HG02852 (cell line): ENCODE results near the gene RARRES2.

Experiments used
- ATAC-seq: cut with Tn5 transposase; IDR thresholded peaks from one replicate; pipeline ENCODE4 v1.9.1; 2021; ENCODE audit warnings: mild to moderate bottlenecking, moderate library complexity; ENCODE audit not compliant: unreplicated experiment

Gene RARRES2

DNA sequence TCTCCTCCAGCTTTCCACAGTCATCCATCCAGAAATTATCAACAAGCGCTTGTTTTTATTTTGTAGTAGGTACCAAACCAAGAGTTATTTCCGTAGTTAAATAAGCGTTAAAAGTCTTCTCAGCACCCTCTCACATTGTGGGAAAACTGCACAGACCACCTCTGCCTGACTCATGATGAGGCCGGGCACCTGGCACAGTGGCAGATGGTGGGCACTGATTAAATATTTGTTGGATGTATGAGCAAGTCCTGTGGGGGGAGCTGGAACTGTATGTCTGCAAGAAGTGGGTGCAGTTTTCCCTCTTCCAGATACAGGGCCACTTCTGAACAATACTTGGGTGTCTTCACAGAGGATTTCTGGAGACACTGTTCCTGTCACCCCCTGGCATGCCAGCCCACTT is 21.9 kb upstream of the RARRES2 start:
- ATAC-seq = no peak

DNA sequence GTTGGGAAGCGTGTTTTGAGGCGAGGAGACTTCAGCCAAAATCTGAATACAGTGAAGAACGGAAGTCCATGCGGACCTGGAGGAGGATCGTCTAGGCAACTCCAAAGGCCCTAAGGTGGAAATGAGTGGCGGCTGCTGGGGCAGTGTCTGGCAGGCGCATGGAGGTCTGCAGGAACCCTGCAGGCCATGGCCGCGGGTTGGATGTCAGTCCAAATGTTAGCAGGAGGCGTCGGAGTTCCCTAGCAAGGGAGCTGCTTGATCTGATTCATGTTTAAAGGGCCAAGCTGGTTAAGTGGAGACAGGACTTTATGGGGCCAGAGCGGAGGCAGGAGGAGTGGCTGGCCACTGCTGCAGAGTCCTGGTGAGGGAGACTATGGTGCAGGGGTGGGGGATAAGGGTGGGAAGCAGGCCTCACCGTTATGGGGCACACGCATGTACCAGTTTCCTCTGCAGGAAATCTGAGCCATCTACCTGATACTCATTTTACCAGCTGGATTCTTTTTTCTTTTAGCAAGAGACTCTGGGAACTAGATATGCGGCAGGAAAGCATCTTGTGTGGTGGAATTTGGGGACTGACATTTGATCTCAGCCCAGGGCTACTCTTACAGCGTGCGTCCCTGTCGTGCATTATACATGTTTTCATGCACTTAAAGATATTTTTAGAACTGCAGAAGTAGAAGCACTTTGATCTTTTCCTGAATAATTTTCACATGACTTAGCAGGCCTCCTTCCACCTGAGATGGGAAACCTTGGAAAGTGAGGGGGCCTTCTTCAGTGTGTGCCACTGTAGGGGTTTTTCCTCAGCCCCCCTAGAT is 20.6 kb upstream of the RARRES2 start:
- no peak for ATAC-seq

DNA sequence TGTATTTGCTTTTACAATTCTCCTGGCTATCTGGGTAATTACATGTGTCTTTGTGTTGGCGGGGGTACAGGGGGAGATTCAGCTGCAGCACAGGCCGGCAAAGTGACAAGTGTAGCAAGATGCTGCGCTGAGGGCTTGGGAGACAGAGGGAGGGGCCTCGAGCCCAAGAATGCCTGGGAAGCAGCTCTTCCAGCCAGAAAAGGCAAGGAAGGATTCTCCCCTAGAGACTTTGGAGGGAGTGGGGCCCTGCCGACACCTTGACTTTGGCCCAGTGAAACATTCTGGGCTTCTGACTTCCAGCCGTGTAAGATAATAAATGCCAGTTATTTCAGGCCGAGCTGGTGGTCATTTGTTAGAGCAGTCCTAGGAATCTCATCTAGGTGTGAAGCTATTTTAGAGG is 20.0 kb upstream of the RARRES2 start:
- no peak for ATAC-seq

DNA sequence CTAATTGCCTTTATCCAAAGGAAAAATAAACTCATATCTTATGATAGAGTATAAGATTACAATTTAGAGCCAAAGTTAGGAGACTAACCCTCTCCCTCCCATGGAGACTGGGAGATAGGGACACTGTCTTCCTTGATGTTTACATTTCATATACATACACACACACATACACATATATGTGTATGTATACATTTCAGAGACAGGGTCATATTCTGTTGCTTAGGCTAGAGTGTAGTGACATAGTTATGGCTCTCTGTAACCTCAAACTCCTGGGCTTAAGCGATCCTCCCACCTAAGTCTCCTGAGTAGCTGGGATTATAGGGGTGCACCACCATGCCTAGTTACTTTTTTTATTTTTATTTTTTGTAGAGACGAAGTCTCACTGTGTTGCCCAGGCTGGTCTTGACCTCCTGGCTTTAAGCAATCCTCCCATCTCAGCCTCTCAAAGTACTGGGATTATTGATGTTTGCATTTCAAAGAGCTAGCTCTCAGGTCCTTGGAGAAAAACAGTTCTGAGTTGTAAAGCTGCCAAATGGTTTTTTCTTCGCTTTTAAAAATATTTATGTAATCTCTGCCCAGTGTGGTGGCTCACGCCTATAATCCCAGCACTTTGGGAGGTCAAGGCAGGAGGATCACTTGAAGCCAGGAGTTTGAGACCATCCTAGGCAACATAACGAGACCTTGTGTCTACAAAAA is 19.1 kb upstream of the RARRES2 start:
- ATAC-seq = no peak

DNA sequence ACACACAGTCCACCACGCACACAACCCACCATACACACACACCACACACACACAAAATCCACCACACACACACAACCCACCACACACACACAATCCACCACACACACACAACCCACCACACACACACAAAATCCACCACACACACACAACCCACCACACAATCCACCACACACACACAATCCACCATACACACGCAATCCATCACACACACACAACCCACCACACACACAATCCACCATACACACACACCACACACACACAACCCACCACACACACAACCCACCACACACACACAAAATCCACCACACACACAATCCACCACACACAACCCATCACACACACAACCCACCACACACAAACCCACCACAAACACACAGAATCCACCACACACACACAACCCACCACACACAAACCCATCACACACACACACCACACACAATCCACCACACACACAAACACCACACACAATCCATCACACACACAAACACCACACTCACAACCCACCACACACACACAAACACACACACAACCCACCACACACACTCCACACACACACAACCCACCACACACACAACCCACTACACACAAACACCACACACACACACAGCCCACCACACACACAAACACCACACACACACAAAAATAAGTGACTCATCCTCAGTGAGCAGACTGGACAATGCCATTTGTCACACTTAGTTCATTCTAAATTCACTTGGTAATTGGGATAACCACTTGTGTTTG is 18.4 kb upstream of the RARRES2 start:
- ATAC-seq = no peak

DNA sequence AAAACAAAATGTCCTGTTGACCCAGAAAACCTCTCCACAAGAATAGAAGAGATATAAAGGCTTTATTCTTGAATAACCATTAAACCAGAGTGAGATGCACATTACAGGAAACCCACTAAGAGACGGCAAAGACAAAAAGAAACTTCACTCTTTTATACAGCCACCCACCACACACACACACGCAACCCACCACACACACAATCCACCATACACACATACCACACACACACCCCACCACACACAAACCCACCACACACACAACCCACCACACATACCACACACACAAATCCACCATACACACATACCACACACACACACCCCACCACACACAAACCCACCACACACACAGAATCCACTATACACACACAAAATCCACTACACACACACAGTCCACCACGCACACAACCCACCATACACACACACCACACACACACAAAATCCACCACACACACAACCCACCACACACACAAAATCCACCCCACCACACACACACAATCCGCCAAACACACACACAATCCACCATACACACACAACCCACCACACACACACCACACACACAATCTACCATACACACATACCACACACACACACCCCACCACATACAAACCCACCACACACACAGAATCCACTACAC is 17.7 kb upstream of the RARRES2 start:
- no peak for ATAC-seq

DNA sequence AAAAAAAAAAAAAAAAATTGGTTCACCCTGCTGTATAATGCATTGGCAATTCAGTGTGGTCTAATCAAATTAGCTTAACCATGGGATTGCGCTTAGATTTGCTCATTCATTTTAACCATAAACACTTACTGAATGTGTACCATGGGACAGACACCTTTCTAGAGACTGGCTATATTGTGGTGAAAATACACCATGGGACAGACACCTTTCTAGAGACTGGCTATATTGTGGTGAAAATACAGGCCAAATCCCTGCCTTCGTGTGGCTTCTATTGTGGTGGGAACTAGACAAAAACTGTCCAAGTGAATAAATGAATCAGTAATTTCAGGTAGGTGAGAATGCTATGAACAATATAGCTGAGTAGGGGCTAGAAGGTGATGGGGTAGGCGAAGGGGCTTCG is 17.0 kb upstream of the RARRES2 start:
- ATAC-seq = no peak

DNA sequence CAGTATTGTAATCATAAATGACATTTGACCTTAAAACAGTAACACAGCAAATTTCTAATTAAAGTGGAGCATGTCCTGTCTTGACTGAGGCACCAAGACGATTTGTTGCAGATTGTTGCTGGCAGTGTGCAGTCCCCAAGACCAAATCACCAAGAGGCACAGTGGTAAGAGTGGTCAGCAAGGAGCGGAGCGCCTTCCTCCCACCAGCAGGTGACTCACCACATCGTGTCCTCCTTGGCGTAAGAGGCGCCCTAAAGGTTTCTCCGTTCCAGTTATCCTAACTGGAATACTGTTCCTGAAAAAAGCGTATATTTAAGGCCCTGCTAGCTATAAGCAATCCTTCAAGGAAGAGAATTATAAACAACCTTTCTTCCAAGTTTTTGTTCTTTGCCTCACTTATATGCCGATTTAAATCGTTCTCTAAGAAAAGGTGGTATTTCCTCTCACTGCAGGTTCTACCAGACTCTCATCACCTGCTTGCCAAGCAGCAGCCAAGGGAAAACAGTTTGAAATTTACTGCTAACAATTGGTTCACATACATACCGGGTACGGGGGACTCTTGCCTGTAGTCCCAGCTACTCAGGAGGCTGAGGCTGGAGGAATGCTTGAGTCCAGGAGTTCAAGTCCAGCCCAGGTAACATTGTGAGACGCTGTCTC is 16.5 kb upstream of the RARRES2 start:
- ATAC-seq = no peak

DNA sequence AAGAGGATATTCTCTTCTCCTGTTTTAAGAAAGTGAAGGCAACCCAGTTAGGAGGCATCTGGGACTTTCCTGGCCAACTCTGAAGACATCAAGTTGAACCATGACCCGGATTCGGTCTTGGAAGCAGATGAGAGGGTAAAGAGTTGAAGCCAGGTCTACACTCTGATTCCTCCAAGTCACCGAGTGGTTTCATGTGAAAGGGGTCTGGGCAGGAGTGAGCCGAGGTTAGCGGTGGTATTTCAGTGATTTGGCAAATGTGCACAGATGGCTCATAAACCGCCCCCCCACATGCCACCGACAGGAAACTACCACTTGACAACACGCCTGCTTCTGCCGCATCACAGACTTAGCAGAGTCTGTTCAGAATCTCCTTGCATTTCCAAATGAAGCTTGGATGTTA is 15.8 kb upstream of the RARRES2 start:
- peak; percentile 54 for ATAC-seq

DNA sequence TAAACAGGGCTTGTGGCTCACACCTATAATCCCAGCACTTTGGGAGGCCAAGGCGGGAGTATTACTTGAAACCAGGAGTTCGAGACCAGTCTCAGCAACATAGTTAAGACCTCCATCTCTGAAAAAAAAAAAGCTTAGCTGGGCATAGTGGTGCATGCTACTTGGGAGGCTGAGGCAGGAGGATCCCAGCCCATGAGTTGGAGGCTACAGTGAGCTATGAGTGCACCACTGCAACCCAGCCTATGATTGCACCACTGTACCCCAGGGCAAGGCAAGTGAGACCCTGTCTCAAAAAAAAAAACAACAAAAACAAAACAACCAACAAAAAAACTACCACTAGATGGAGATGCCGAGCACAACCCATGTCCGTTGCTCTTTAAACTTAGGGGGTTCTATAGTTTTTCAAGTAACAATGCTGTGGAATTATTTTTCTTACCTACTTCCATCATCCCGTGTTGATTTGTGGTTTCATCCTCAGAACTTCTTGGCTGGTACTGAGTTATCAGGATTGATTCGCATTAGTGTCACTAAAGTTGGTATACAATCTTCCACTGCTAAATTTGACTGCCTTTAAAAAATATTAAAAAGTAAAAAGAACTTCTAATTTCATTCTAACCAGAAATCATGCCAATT is 15.0 kb upstream of the RARRES2 start:
- ATAC-seq = no peak

DNA sequence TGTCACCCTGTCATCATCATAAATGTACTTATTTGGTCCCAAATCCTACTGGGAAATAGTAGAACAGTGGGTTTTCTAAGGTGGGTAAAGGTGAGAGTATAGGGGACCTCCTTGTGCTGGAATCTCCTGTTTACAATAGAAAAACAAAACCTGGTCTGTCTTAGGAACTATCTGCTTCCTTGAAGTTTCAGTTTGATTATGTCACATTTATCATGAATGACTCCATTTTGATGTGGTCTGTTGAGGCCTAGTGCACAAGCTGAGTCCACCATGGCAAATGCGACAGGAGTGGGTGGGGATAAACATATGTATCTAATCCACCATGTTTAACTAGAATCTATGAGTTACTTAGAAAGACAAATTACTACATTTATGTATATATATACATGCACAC is 14.2 kb upstream of the RARRES2 start:
- ATAC-seq = no peak

DNA sequence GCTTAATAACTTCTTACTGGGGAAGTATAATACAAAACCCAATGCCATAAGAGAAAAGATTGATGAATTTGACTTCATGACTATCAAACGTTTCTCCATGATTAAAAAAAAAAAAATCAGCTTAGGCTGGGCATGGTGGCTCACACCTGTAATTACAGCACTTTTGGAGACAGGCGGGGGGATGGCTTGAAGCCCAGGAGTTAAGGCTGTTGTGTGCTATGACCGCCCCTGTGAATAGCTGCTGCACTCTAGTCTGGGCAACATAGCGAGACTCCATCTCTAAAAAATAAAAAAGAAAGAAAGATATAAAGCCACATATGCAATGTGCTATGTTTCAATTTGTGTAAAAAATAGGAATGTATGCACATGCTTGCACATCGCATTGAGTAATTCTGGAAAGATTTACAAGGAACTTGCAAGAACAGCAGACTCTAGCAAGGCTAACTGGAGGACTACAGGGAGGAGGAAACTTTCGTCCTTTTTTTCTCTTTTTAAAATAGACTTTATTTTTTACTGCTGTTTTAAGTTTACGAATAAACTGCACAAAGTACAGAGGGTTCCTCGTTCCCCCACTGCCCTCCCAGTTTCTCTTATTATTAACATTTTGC is 10.3 kb upstream of the RARRES2 start:
- ATAC-seq = no peak

DNA sequence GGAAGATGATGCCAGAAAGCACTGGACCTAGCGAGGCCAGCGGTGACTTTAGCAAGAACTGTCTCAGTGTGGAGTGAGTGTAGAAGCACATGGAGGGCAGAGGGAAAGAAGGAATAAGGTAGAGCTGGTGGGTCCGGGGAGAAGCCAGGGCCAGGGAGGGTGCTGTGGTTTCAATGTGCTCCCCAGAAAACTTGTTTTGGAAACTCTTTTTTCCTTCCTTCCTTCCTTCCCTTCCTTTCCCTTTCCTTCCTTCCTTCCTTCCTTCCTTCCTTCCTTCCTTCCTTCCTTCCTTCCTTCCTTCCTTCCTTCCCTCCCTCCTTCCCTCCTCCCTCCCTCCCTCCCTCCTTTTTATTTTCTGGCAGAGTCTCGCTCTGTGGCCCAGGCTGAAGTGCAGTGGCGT is 5.5 kb upstream of the RARRES2 start:
- ATAC-seq = no peak

DNA sequence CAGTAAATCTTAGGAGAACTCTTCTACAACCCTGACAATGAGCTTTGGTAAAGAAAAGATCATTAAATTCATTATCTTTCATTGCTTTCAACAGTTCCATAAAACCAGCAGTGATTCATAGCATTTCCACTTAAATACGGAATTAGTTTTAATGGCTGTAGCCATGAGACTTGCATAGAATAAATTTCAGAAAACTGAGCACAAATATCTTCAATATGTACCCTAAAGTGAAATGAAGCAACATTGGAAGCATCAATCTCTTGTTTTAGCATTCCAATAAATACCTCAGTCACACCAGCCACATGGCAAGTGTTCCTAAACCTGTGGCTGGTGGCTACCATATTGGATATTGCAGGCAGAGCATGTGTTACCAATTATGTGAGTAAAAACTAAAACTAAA is 3.6 kb upstream of the RARRES2 start:
- no peak for ATAC-seq

DNA sequence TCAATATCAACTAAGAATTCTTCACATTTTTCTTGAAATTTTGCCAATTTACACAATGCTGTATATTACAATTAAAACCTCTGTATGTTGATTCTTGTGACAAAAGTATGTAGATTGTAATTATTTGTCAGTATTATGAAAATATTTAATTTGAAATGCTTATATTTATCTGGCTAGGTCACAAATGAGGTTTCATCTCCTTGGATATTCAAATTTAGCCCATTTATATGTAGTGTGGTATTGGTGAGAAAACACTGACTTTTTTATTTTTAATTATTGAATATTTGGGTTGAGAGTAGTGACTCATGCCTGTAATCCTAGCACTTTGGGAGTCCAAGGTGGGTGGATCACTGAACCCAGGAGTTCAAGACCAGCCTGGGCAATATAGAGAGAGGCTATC is 2.9 kb upstream of the RARRES2 start:
- ATAC-seq = no peak

DNA sequence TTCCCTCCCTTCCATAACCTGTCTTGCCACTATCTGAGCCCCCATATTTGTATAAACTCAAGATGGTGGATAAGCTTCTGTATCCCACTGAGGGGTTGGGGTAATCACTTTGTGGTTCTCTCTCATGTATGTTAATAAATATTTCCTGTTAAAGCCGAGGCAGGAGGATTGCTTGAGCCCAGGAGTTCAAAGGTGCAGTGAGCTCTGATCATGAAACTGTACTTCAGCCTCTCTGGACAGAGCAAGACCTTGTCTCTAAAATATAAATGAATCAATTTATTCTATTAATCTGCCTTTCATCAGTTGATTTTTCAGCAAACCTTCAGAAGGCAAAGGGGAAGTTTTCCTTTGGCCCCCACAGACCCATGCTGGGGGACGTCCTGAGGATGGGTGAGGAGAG is 1.8 kb upstream of the RARRES2 start:
- ATAC-seq = no peak

DNA sequence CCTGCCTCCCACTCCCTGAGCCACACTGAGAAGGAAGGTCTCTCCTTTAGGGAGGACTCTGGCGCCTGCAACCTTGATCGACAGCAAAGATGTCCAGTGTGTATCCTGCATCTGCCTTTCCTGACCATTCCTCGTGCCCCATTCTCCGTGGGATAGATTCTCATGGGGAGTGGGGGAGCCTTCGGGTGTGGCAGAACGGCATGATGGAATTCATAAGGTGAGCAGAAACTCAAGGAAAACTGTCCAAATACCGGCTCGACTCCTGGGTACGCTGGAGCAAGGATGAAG is 636 bp upstream of the RARRES2 start:
- no peak for ATAC-seq

DNA sequence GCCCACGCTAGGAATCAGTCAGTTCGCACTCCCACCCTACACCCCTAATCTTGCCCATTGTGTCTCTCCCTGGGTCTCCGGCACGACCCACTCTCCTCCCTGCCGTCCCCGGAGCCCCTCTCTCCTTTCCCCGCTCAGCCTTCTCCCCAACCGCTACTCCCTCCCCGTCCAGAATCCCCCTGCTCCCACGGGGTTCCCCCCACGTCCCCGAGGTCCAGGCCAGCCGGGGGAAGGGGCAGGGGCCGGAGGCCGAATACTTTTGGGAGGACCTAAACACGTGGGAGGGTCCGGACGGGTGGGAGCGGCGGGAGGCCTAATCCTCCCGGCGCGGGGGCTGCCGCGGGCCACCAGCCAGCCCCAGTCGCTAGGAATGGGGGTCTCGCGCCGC is 560 bp downstream of the RARRES2 start:
- ATAC-seq = no peak

DNA sequence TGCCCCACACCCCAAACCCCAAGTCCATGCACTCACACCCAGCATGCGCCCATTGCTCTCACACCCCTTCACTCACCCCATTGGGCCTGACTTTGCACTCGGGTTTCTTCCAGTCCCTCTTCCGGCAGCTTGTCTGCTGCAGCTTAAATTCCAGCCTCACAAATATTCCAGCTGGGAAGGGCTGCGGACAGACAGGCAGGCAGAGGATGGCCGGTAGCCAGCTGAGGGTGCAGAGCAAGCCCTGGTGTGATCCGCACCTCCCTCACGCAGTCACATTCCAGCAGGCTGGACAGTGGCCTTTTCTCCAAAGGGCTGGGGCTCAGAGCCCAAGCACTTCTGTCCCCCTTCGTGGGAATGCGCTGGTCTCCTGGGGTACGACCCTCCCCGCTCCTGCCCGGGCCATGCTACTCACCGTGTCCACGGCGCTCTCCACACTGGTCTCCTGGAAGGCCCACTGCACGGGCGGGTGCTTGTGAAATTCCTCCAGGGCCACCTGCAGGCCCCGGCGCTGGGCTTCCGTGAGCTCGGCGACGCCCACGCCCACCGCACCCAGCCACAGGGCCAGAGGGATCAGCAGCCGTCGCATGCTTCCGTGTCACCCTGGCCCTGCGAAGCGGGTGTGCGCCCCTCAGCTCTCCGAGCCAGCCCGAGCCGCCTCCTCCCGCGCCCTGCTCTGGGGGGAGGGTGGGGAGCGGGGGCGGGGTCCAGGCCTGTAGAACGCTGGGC is 1.2 kb downstream of the RARRES2 start:
- no peak for ATAC-seq

DNA sequence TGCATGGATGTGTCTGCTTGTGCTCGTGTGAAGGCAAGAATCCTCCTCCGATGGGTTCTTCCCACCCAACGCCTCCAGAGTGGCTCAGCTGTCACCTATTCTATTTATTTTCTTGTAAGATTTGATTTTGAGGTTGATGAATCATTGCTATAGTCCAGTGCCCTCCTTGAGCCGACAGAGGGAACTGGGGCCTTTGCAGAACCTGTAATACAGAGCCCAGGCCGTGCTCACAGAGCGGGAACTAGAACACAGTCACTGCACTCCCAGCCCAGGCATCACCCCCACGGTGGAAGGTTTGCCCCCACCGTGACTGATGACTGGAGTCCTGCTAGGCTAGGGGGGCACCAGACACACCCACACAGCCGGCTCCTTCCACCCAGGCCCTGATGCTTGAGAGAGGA is 2.0 kb downstream of the RARRES2 start:
- ATAC-seq = no peak
